Hematopoietic multipotent progenitor cell treated with erythropoietin and hydrocortisone succinate and interleukin-3 and kit ligand, for 4 days (in vitro differentiated cells): ENCODE data around the gene DHRS7.

ENCODE experiments used
- DNase-seq: peaks from one replicate; pipeline ENCODE4 v3.0.0-alpha.2; 2015

The DHRS7 gene

GRCh38 chr14:60184146-60184904 is 19.1 kb upstream of the DHRS7 start:
- peak; percentile 91 for DNase-seq

- DNase-seq: peak; percentile 33
Measured at GRCh38 chr14:60183741-60184140, 18.5 kb upstream of the DHRS7 start.

- DNase-seq: no peak
Measured at GRCh38 chr14:60183138-60183537, 17.9 kb upstream of the DHRS7 start.

- no peak for DNase-seq
Measured at GRCh38 chr14:60179431-60179869, 14.3 kb upstream of the DHRS7 start.

- DNase-seq: no peak
Measured at GRCh38 chr14:60178820-60179219, 13.6 kb upstream of the DHRS7 start.

GRCh38 chr14:60178164-60178563 is 13.0 kb upstream of the DHRS7 start:
- no peak for DNase-seq

GRCh38 chr14:60175255-60175902 is 10.2 kb upstream of the DHRS7 start:
- no peak for DNase-seq

- no peak for DNase-seq
Measured at GRCh38 chr14:60174352-60175254, 9.4 kb upstream of the DHRS7 start.

GRCh38 chr14:60171690-60172089 is 6.5 kb upstream of the DHRS7 start:
- no peak for DNase-seq

GRCh38 chr14:60170948-60171347 is 5.8 kb upstream of the DHRS7 start:
- DNase-seq: no peak

GRCh38 chr14:60169722-60170121 is 4.5 kb upstream of the DHRS7 start:
- DNase-seq: no peak

GRCh38 chr14:60166142-60166541 is 944 bp upstream of the DHRS7 start:
- DNase-seq: no peak

GRCh38 chr14:60165547-60165876 is 314 bp upstream of the DHRS7 start:
- DNase-seq: no peak

GRCh38 chr14:60164404-60164711 is 840 bp downstream of the DHRS7 start:
- DNase-seq: peak; percentile 85

GRCh38 chr14:60163693-60164092 is 1.5 kb downstream of the DHRS7 start:
- DNase-seq: no peak

GRCh38 chr14:60161196-60162107 is 3.7 kb downstream of the DHRS7 start:
- DNase-seq: peak; percentile 46

- no peak for DNase-seq
Measured at GRCh38 chr14:60160422-60160821, 4.8 kb downstream of the DHRS7 start.

GRCh38 chr14:60154671-60155070 is 10.5 kb downstream of the DHRS7 start:
- no peak for DNase-seq

GRCh38 chr14:60153991-60154390 is 11.2 kb downstream of the DHRS7 start:
- peak; percentile 70 for DNase-seq

GRCh38 chr14:60151715-60152114 is 13.5 kb downstream of the DHRS7 start:
- DNase-seq: peak; percentile 93

GRCh38 chr14:60134702-60135101 is 30.5 kb downstream of the DHRS7 start:
- DNase-seq: no peak

- no peak for DNase-seq
Measured at GRCh38 chr14:60133487-60133886, 31.7 kb downstream of the DHRS7 start.

- no peak for DNase-seq
Measured at GRCh38 chr14:60125918-60126317, 39.3 kb downstream of the DHRS7 start.
